ENCODE results near the gene COPB2.

- TF ChIP-seq CTCF (IDR thresholded peaks at IDR 0.05) (no peak), POLR2A (IDR thresholded peaks at IDR 0.05) (no peak)
Measured at GRCh38 chr3:139320551-139321309, 68.7 kb downstream of the COPB2 start.

Data from thyroid gland (tissue), 4 donors.